Karpas-422 (cell line): ENCODE data around the gene SELENOM. TPM values are rescaled to one million over a fixed set of nuclear protein-coding genes. Genes with fewer than 3 reads are reported as not detected.

ENCODE experiments used
- DNase-seq: peaks from one replicate; pipeline ENCODE4 v3.0.0-alpha.2; 2015
- H2AFZ ChIP-seq: fragments of 200-600 bp; sonication (generic); 2 replicates; pipeline ENCODE4 v1.6.1; 2014; ENCODE audit warnings: antibody characterized with exemption, low read length, mixed read lengths
- H3K27ac ChIP-seq: fragments of 200-600 bp; sonication (generic); 2 replicates; pipeline ENCODE4 v1.5.1; 2014; ENCODE audit warnings: mild to moderate bottlenecking, low read length, moderate library complexity
- H3K27me3 ChIP-seq: fragments of 200-600 bp; sonication (generic); 2 replicates; pipeline ENCODE4 v1.6.1; 2014; ENCODE audit warnings: low read length, mixed read lengths
- H3K36me3 ChIP-seq: fragments of 200-600 bp; sonication (generic); 2 replicates; pipeline ENCODE4 v1.6.1; 2014; ENCODE audit warnings: low read length, mixed read lengths; ENCODE audit not compliant: insufficient read depth
- H3K4me1 ChIP-seq: fragments of 200-600 bp; sonication (generic); 2 replicates; pipeline ENCODE4 v1.6.1; 2014; ENCODE audit warnings: mild to moderate bottlenecking, low read length, mixed read lengths
- H3K4me2 ChIP-seq: fragments of 200-600 bp; sonication (generic); 2 replicates; pipeline ENCODE4 v1.6.1; 2014; ENCODE audit warnings: low read length, low read depth, mild to moderate bottlenecking; ENCODE audit not compliant: poor library complexity, severe bottlenecking
- H3K4me3 ChIP-seq: fragments of 200-600 bp; sonication (generic); 2 replicates; pipeline ENCODE4 v1.5.1; 2014; ENCODE audit warnings: mild to moderate bottlenecking, antibody characterized with exemption, low read length, mixed read lengths
- H3K79me2 ChIP-seq: fragments of 200-600 bp; sonication (generic); 2 replicates; pipeline ENCODE4 v1.6.1; 2014; ENCODE audit warnings: mild to moderate bottlenecking, low read length, mixed read lengths
- H3K9ac ChIP-seq: fragments of 200-600 bp; sonication (generic); 2 replicates; pipeline ENCODE4 v1.6.0; 2014; ENCODE audit warnings: low read length
- H3K9me2 ChIP-seq: fragments of 200-600 bp; sonication (generic), shearing (Covaris generic); replicated peaks from 2 replicates; pipeline ENCODE4 v1.6.0; 2014; ENCODE audit warnings: mild to moderate bottlenecking, low read length, moderate library complexity; ENCODE audit not compliant: insufficient read depth
- H3K9me3 ChIP-seq: fragments of 300-700, 200-600 bp; sonication (generic); 2 replicates; pipeline ENCODE4 v1.6.1; 2014; ENCODE audit warnings: low read length, mixed read lengths
- H4K20me1 ChIP-seq: fragments of 200-600 bp; sonication (generic); 2 replicates; pipeline ENCODE4 v1.6.1; 2014; ENCODE audit warnings: mild to moderate bottlenecking, antibody characterized with exemption, low read length, low read depth; ENCODE audit not compliant: insufficient read depth
- total RNA-seq: library from RNA; depleted of rRNA; stranded (reverse); fragments of >200 nt; shearing (Covaris generic); gene quantifications from 2 replicates; pipeline ENCODE4 v1.2.3, GENCODE V29; 2014; ENCODE audit warnings: low replicate concordance

Gene SELENOM
- total RNA-seq, 1 experiment from 2014 or later = 11.1 TPM

DNA sequence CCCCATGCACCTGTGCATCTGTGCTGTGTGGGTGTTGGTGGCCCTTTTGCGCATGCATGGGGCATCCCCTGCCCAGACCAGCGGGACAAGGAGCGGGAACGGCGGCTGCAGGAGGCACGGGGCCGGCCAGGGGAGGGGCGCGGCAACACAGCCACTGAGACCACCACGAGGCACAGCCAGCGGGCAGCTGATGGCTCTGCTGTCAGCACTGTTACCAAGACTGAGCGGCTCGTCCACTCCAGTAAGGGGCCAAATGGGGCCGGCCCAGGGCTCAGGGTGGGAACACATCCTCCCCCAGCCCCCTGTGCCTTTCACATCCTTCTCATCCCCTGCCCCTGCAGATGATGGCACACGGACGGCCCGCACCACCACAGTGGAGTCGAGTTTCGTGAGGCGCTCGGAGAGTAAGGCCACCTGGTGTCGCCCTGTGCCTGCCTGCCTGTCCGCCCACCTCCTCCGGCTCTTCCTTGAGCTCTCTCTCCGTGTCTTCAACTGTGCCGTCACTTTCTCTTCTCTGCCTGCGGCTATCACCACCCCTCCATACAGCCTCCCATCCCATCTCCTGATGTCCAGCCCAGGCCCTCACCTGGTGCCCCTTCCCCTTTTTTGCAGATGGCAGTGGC lies 10.6 kb downstream of the SELENOM start:
- Histone ChIP-seq H3K9me3 (no peaks in the 10 kb centered on the region), H3K4me3 (no peak overlapping the region), H3K4me1 (no peaks in the 10 kb centered on the region), H3K27me3 (no peaks in the 10 kb centered on the region), H3K4me2 (no peak overlapping the region), H3K79me2 (no peaks in the 10 kb centered on the region), H2AFZ (no peak overlapping the region), H3K36me3 (no peaks in the 10 kb centered on the region), H3K9ac (no peak overlapping the region), H3K27ac (no peak overlapping the region), H4K20me1 (no peaks in the 10 kb centered on the region), H3K9me2 (no peaks in the 10 kb centered on the region)
- DNase-seq = no peak

DNA sequence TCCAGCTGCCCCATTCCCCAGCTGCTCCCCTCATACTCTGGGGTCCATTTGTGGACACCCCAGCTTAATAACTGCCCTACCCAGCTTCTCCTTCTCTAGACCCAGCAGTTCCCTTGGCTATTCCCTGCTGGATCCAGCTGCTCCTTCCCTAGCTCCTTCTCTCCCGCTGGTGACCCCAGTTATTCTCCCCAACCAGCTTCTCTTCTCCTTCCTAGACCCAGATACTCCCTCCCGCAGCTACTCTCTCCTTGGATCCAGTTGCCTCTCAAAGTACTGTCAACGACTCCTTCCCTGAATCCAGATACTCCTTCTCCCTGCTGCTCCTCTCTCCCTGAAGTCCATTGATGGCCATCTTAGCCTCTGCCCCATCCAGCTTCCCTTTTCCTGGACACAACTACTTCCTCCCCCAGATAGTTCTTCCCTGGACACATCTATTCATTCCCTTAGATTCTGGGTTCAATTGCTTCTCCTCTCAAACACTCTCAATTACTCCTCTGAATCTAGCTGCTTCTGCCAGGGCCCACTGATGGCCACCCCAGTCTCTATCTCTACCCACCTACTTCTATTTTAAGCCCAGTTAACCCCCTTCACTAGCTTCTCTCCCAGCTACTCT lies 11.6 kb downstream of the SELENOM start:
- Histone ChIP-seq H4K20me1 (no peaks in the 10 kb centered on the region), H3K9me3 (no peaks in the 10 kb centered on the region), H3K4me2 (no peak overlapping the region), H3K27me3 (no peaks in the 10 kb centered on the region), H3K4me3 (no peak overlapping the region), H3K9ac (no peak overlapping the region), H3K36me3 (no peaks in the 10 kb centered on the region), H3K79me2 (no peaks in the 10 kb centered on the region), H3K27ac (no peak overlapping the region), H3K4me1 (no peaks in the 10 kb centered on the region), H3K9me2 (no peaks in the 10 kb centered on the region), H2AFZ (no peak overlapping the region)
- DNase-seq = no peak

DNA sequence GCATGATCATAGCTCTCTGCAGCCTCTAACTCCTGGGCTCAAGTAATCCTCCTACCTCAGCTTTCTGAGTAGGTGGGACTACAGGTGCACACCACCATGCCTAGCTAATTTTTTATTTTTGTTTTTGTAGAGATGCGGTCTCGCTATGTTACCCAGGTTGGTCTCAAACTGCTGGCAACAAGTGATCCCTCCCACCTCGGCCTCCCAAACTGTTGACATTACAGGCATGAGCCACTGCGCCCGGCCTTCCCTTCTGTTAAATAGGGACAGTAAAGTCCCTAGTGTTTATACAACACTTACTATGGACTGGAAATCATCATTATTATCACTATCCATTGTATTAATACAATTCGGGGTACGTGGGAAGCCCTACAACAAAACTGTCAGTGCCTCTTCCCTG lies 12.6 kb downstream of the SELENOM start:
- H3K79me2 ChIP-seq = no peaks in the 10 kb centered on the region
- no peaks in the 10 kb centered on the region for H3K36me3 ChIP-seq
- H3K27me3 ChIP-seq = no peaks in the 10 kb centered on the region
- H4K20me1 ChIP-seq = no peaks in the 10 kb centered on the region
- H2AFZ ChIP-seq = no peak overlapping the region
- no peak overlapping the region for H3K4me2 ChIP-seq
- peaks cover 7% of the 10 kb centered on the region for H3K4me1 ChIP-seq
- H3K4me3 ChIP-seq = no peak overlapping the region
- DNase-seq = no peak
- H3K9me2 ChIP-seq = no peaks in the 10 kb centered on the region
- no peak overlapping the region for H3K27ac ChIP-seq
- H3K9me3 ChIP-seq = no peaks in the 10 kb centered on the region
- no peak overlapping the region for H3K9ac ChIP-seq

DNA sequence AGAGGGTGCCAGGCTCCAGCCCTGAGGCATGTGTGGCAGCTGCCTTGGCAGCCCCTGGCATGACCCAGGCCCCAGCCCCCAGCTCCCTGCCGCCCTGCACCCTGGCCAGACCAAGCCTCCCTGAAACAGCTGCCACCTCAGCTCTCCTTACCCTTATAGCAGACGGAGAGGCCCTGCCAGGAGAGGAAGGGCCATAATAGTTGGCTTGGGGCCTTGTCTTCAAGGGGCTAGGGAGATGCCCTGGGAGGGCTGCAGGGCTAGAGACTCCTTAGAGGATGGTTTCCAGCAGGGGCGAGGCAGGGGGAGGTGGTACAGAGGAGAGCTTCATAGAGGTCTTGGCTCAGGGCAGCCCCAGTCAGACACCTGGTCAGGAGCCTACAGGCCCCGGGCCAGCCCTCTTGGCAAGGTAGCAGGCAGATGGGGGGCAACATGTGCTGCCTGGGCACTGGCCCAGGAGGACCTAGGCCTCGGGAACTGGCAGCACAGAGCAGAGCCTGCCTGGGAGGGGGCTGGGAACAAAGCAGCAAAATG lies 13.3 kb downstream of the SELENOM start:
- Histone ChIP-seq H3K27ac (no peak overlapping the region), H3K79me2 (no peaks in the 10 kb centered on the region), H3K9me3 (no peaks in the 10 kb centered on the region), H2AFZ (no peak overlapping the region), H3K4me1 (peaks cover 13% of the 10 kb centered on the region), H3K9me2 (no peaks in the 10 kb centered on the region), H3K4me3 (no peak overlapping the region), H3K27me3 (no peaks in the 10 kb centered on the region), H3K9ac (no peak overlapping the region), H3K4me2 (no peak overlapping the region), H4K20me1 (no peaks in the 10 kb centered on the region), H3K36me3 (no peaks in the 10 kb centered on the region)
- no peak for DNase-seq

DNA sequence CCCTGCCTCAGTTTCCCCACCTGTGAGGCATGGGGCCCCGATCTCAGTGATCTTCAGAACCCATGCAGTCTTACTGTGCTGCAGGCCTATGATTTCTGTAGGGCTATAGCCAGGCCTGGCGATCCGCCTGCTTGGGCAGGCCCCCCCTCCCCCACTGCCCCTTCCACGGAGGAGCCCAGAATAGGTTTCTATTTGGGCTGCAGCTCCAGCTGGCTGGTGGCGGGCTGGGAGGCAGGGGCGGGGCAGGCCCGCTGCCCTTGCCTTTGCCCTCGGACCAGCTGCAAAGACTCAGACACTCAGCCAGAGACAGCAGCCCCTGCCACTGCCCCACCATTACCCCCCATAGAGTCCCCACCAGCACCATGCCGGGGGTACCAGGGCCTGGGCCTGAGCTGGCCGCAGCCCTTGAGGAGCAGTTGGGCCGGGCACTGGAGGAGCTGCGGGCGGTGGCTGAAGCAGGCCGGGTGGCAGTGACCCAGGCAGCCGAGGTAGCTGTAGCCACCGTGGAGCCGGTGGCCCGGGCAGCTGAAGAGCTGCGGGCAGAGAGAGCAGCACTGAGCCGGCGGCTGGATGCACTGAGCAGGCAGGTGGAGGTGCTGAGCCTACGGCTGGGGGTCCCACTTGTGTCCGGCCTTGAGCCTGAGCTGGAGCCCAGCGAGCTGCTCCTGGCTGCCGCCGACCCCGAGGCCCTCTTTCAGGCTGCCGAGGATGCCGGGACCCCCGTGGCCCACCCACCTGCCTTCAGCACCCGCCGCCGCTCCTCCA lies 14.1 kb downstream of the SELENOM start:
- H2AFZ ChIP-seq = no peak overlapping the region
- no peak overlapping the region for H3K9ac ChIP-seq
- no peak overlapping the region for H3K27ac ChIP-seq
- no peaks in the 10 kb centered on the region for H3K27me3 ChIP-seq
- no peaks in the 10 kb centered on the region for H4K20me1 ChIP-seq
- H3K9me2 ChIP-seq = no peaks in the 10 kb centered on the region
- no peak overlapping the region for H3K4me2 ChIP-seq
- peaks cover 22% of the 10 kb centered on the region for H3K4me1 ChIP-seq
- no peaks in the 10 kb centered on the region for H3K79me2 ChIP-seq
- no peak overlapping the region for H3K4me3 ChIP-seq
- no peak for DNase-seq
- H3K36me3 ChIP-seq = no peaks in the 10 kb centered on the region
- no peaks in the 10 kb centered on the region for H3K9me3 ChIP-seq

DNA sequence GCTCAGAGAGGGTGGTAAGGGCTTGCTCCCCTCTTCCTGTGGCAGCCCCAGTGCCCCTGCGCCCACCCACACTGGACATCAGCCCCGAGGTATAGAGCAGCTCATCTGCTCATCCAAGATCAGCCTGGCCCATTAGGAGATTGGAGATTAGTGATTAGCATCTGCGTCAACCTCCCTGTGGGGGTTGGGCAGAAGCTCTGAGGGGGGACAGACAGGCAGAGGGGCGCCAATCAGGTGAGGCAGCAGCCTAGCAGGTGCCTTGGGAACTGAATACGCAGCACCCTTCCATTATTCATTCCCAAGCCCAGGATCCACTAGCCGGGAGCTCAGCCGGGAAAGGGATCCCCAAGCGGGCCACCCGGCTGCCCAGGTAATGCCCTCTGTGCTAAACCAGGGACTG lies 15.2 kb downstream of the SELENOM start:
- H3K4me1 ChIP-seq = peaks cover 22% of the 10 kb centered on the region
- H3K79me2 ChIP-seq = no peaks in the 10 kb centered on the region
- no peak overlapping the region for H2AFZ ChIP-seq
- no peak for DNase-seq
- no peak overlapping the region for H3K4me3 ChIP-seq
- H3K9me2 ChIP-seq = no peaks in the 10 kb centered on the region
- H3K4me2 ChIP-seq = no peak overlapping the region
- no peak overlapping the region for H3K27ac ChIP-seq
- H4K20me1 ChIP-seq = no peaks in the 10 kb centered on the region
- no peaks in the 10 kb centered on the region for H3K36me3 ChIP-seq
- no peaks in the 10 kb centered on the region for H3K27me3 ChIP-seq
- H3K9ac ChIP-seq = no peak overlapping the region
- no peaks in the 10 kb centered on the region for H3K9me3 ChIP-seq

DNA sequence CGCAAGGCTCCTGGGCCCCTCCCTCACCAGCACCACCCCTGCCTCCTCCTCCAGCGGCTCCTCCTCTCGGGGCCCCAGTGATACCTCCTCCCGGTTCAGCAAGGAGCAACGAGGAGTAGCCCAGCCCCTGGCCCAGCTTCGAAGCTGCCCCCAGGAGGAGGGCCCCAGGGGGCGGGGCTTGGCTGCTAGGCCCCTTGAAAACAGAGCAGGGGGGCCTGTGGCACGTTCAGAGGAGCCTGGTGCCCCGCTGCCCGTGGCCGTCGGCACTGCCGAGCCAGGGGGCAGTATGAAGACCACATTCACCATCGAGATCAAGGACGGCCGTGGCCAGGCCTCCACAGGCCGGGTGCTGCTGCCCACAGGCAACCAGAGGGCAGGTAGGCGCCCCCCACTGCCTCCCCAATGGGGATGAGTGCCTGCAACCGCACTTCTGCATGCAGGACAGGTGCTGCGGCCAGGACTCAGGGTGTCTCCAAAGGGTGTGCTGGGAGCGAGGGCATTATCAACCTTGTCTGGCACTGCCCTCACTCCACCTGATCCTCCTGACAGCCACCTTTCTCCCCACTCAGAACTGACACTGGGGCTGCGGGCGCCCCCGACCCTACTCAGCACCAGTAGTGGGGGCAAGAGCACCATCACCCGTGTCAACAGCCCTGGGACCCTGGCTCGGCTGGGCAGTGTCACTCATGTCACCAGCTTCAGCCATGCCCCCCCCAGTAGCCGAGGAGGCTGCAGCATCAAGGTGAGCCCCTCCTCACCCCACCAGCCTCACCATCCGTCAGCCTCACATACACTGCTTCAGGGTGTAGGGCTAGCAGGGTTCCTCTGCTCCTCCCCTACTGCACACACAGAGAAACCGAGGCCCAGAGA lies 16.0 kb downstream of the SELENOM start:
- no peak overlapping the region for H3K9ac ChIP-seq
- no peaks in the 10 kb centered on the region for H3K9me2 ChIP-seq
- DNase-seq = no peak
- H3K9me3 ChIP-seq = no peaks in the 10 kb centered on the region
- H3K4me2 ChIP-seq = no peak overlapping the region
- H2AFZ ChIP-seq = no peak overlapping the region
- peaks cover 22% of the 10 kb centered on the region for H3K4me1 ChIP-seq
- no peaks in the 10 kb centered on the region for H3K36me3 ChIP-seq
- no peaks in the 10 kb centered on the region for H3K27me3 ChIP-seq
- no peaks in the 10 kb centered on the region for H3K79me2 ChIP-seq
- no peaks in the 10 kb centered on the region for H4K20me1 ChIP-seq
- H3K27ac ChIP-seq = no peak overlapping the region
- no peak overlapping the region for H3K4me3 ChIP-seq
